Measurements from ENCODE around the gene FHAD1.

The FHAD1 gene

GRCh38 chr1:15218287-15219279 lies 28.4 kb upstream of the FHAD1 start:
- no peak for DNase-seq (ENCODE audit: low spot score)

DNA sequence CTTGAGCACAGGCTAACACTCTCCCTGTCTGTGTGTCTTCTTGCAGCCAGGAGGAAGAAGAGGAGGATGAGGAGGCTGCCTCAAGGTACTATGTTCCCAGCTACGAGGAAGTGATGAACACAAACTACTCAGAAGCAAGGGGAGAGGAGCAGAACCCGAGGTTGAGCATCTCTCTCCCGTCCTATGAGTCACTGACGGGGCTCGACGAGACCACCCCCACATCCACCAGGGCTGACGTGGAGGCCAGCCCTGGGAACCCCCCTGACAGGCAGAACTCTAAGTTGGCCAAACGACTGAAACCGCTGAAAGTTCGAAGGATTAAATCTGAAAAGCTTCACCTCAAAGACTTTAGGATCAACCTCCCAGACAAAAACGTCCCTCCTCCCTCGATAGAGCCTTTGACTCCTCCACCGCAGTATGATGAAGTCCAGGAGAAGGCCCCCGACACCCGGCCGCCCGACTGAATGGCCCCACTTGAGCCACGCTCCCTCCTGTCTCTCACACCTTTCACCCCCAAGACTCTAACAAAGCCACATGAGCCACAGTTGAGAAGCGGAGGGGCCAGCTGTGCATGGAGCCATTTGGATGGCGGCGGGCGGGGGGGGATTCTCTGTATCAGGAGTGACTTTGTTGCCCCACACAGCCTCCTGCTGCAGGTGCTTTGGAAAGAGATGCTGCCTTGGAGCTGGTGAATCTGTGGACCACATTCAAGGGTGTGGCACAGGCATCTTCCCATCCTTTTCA lies 27.6 kb upstream of the FHAD1 start:
- DNase-seq (ENCODE audit: low spot score), result no peak

GRCh38 chr1:15220024-15220392 lies 27.0 kb upstream of the FHAD1 start:
- DNase-seq (ENCODE audit: low spot score), result no peak

GRCh38 chr1:15220825-15221431 lies 26.1 kb upstream of the FHAD1 start:
- no peak for DNase-seq (ENCODE audit: low spot score)

DNA sequence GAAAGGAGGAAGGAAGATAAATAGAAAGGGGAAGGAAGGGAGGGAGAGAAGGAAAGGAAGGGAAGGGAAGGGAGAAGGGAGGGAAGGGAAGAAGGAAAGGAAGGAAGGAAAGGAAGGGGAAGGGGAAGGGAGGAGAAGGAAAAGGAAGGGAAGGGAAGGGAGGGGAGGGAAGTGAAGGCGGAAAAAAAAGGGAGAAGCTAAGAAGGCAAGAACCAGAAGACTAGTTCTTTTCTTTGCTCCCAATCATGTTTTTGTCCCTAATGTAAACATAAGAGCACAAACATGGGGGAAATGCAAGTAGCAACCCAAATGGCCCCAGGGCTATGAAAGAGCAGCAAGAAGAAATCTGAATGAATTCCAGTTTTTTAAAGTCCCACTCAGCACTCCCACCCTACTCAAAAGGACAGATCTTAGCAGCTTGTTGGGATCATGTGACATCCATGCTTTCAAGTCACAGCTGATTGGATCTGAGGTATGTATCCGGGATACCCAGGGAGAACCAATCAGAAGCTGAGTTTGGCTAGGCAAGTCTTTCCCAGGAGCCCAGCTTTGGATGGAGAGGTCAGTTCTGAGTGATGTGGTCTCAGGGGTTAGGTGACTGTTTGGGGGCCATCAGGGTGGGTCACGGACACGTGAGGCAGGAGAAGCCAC lies 24.2 kb upstream of the FHAD1 start:
- DNase-seq (ENCODE audit: low spot score), result no peak

- no peak for DNase-seq (ENCODE audit: low spot score)
These were observed 22.7 kb upstream of the FHAD1 start for GRCh38 chr1:15224259-15224869.

DNA sequence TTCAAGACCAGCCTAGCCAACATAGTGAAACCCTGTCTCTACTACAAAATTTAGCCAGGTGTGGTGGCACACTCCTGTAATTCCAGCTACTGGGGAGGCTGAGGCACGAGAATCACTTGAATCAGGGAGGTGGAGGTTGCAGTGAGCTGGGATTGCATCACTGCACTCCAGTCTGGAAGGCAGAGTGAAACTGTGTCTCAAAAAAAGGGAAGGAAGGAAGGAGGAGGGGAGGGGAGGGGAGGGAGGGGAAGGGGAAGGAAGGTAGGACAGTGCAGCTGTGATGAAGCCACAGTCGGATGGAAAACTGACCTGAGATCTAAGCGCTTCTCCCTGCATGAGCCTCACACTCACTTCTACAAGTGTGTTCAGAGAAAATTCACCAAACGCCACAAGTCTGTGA lies 22.0 kb upstream of the FHAD1 start:
- DNase-seq (ENCODE audit: low spot score), result no peak

DNA sequence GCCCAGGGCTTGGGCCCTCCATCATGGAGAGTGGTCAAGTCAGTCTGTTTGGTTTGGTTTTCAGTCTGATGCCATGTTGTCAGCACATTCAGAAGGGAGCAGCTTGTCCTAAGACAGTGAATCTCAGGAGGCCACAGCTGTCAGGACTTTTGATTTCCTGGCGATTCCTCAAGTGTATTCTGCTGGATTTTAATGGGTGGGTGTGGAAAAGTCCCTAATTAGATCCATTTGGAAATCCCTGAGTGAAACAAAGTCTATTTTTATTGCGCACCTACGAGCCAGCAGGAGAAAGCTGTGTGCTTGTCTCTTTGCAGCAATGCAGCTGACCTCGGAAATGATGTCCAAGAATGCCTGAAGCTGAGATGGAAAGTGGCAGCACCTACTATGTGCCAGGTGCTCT lies 21.6 kb upstream of the FHAD1 start:
- no peak for DNase-seq (ENCODE audit: low spot score)

DNA sequence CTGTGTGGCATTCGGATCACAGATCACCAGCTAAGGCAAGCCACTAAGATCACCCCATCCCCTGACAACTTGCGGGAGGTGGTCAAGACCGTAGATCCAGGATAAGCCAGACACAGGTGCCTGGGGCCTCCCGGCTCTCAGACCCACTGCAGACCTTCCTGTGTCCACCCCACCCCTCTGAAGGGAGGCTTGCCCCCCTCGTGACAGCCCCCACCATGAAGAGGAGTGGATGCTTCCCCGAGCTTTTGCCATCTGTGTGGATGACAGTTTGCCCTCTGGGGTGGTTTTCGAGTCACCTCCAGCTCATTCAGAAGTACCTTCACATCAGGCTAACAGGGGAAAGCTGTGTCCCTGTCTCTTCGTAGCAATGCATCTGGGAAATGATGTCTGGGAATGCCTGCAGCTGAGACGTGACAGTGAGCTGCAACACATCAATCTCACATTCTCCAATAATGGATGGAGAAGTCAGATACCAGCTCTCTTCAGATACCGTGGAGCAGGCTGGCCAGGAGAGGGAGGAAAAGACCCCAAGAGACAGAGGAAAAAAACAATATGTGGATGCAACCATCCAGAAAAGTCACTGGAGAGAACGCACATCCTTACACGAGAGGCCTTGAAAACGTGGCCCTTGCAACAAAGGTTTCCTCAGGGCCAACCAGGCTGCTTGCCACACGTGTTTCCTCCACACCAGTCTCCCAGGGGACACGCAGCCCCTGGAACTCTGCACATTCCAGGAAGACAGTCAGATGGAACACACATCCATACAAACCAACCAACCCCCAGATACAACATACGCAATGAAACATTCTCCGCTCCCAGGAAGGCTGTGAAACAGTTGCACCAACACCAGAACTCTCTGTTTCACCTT lies 20.4 kb upstream of the FHAD1 start:
- no peak for DNase-seq (ENCODE audit: low spot score)

DNA sequence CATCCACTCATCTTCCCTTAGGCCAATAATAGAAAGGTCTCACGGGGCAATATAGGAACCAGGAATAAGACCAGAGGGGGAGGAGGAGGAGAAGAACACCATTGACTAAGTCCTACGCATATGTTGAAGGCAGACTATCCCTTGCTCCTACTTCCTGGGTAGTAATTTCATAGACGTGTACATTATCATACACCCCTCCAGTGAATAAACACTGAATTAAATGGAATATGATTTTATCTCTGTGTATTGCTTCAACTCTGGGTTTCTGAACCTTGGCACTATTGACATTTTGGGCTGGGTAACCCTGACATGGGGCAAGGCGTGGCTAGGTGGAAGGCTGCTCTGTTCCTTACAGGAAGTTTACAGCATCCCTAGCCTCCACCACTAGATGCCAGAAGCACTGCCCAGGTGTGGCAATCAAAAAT lies 17.3 kb upstream of the FHAD1 start:
- DNase-seq (ENCODE audit: low spot score), result no peak

DNA sequence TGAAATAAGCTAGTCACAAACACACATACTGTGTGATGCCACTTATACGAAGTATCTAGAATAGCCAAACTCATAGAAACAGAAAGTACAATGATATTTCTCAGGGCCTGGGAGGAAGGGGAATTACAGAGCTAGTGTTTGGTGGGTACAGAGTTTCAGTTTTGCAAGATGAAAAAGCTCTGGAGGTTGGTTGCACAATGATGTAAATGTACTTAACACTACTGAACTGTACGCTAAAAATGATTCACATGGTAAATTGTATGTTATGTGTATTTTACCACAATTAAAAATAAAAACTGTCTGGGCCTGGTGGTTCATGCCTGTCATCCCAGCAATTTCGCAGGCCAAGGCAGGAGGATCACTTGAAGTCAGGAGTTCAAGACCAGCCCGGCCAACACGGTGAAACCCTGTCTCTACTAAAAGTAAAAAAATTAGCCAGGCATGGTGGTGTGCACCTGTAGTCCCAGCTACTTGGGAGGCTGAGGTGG lies 15.3 kb upstream of the FHAD1 start:
- no peak for DNase-seq (ENCODE audit: low spot score)

GRCh38 chr1:15233689-15234088 lies 13.3 kb upstream of the FHAD1 start:
- DNase-seq (ENCODE audit: low spot score), result no peak

DNA sequence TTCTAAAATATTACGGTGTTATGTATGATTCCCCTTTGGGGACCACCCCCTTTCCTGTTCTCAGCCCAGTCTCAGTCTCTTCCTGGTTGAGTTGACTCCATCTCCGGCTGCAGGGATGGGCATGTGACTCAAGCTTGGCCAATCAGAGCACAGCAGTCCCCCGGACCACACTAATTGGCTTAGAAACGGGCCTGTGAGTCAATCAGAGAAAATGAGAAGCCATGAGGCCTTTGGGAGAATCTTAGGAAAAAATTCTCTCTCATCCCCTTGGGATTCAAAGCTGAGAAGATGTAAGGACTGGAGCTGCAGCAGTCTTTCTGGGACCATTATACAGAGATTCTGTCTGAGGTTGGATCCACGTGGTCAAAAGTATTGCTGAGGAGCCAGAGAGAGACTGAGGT lies 10.7 kb upstream of the FHAD1 start:
- DNase-seq (ENCODE audit: low spot score), result no peak

DNA sequence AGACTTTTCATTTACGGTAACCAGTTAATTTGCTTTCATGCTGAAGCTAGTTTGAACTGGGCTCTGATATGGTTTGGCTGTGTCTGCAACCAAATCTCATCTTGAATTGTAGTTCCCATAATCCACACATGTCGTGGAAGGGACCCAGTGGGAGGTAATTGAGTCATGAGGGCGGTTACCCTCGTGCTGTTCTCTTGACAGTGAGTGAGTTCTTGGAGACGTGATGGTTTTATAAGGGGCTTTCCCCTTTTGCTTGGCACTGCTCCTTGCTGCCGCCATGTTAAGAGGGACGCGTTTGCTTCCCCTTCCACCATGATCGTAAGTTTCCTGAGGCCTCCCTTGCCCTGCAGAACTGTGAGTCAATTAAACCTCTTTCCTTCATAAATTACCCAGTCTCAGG lies 10.3 kb upstream of the FHAD1 start:
- DNase-seq (ENCODE audit: low spot score), result no peak

- no peak for DNase-seq (ENCODE audit: low spot score)
These were observed 8.2 kb upstream of the FHAD1 start for GRCh38 chr1:15238789-15239188.

GRCh38 chr1:15242766-15243165 lies 4.3 kb upstream of the FHAD1 start:
- no peak for DNase-seq (ENCODE audit: low spot score)

GRCh38 chr1:15243275-15244043 lies 3.6 kb upstream of the FHAD1 start:
- DNase-seq (ENCODE audit: low spot score), result no peak

GRCh38 chr1:15244813-15245212 lies 2.2 kb upstream of the FHAD1 start:
- no peak for DNase-seq (ENCODE audit: low spot score)

DNA sequence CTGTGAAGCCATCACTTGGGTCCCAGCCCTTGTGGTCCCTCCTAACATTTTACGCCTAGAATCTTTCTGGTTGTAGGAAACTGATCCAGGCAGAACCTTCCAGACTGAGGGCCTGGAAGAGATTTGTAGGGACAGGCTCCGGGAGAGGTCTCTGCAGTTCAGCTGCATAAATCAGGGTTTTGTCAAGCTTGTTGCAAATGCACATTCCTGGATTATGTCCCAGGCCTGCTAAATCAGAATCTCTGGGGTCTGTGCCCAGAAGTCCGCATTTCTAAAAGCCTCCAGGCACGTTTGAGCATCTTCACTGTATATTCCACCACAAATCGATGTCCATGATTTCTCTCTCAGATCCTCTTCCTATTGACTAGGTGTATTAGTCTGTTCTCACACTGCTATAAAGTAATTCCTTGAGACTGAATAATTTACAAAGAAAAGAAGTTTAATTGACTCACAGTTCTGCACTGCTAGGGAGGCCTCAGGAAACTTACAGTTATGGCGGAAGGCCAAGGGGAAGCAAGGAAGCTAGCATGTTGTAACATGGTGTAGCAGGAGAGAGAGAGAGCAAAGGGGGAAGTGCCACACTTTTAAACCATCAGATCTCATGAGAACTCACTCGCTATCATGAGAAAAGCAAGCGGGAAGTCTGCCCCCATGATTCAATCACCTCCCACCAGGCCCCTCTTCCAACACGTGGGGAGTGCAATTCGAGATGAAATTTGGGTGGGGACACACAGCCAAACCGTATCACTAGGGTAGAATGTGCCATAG lies 1.2 kb upstream of the FHAD1 start:
- no peak for DNase-seq (ENCODE audit: low spot score)

All from D341Med (cell line).